Stimulated activated CD8-positive, alpha-beta memory T cell treated with anti-CD3 and anti-CD28 coated beads, Interleukin-7, amount 100 ng/mL, for 4 hours (primary cell): ENCODE results near the gene RASGRP3.

Experiments used
- DNase-seq, 2 donors: peaks; one replicate each; pipeline ENCODE4 v3.0.0-alpha.2; 2020; ENCODE audit warnings: low read depth in 2 of 2

The RASGRP3 gene

DNA sequence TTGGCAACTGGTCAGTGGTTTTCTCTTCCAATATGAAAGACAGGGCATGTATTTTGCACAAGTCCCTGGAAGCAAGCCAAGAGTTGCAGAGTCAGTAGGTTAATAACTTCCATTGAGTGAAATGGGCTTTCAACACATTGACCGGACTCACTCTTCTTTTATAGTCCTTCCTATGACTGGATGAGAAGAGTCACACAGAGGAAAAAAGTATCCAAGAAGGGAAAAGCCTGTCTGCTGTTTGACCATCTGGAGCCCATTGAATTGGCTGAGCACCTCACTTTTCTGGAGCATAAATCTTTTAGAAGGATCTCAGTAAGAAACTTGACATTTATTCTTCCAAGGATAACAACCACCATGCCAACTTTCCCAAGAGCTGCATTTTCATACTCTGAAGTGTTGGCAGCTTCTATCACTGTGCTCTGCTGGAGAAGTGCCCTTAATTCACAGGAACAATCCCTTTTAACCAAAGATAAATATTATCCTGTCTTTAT is 45.4 kb downstream of the RASGRP3 start:
- DNase-seq = no peak

DNA sequence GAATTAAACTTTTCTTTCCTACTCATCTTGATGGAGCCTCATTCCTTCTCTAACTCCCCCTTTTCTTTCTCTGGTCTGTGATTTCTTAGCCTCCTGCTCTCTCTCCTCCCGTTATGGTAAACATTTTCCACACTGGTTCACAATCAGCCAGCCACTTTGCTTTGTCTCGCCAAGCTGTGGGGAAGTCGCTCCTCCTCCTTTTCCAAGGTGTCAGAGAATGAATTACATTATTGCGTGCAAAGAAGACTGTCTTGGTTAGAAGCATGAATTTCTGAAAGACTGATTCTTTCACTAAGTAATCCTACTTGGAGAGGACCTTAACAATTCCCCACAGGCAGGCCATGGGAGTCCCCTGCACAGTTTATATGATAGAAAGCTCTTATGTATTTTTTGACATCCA is 46.1 kb downstream of the RASGRP3 start:
- DNase-seq = no peak

DNA sequence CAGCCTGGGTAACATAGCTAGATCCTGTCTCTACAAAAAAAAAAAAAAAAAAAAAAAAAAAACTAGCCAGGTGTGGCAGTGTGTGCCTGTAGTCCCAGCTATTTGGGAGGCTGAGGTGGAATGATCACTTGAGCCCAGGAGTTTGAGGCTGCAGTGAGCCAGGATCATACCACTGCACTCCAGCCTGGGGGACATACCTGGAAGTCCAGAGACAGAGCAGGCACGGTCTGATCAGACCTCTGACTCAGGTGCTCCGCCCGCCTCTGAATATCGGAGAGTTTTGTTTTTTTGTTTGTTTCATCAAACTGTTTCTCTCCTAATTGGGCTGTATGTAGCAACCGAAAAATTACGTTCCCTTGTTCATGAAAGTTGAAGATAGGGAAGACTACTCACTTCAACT is 49.2 kb downstream of the RASGRP3 start:
- DNase-seq = no peak

DNA sequence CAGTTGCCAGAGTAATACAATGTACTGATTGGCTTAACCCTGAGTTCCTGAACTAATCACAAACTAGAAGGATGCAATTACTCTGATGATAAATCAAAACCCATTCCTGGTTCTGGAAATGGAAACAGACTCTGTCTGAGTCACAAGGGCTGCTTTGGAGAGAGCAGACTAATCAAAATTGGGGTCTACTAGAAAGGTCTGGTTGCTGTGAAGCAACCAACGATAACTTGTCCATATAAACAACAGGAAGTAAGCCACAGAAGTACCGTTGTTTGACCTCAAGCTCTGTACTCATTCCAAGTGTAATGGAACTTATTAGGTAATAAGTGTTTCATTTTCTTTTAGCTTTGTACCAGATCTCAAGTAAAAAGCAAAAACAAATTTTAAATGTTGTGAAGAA is 49.7 kb downstream of the RASGRP3 start:
- DNase-seq = no peak

DNA sequence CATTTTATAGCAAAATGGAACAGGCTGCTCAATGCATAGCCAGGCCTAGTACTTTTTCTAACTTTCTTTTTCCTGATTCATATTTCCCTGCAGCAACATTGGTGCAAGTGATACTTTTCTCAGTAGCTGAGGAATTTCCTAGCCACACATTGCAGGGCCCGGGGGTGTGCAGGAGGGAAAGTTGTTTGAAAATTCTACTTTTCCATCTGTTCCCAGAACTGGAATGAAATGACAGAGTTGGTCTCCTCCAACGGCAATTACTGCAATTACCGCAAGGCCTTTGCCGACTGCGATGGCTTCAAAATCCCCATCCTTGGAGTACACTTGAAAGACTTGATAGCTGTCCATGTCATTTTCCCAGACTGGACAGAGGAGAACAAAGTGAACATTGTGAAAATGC is 50.5 kb downstream of the RASGRP3 start:
- DNase-seq = no peak

DNA sequence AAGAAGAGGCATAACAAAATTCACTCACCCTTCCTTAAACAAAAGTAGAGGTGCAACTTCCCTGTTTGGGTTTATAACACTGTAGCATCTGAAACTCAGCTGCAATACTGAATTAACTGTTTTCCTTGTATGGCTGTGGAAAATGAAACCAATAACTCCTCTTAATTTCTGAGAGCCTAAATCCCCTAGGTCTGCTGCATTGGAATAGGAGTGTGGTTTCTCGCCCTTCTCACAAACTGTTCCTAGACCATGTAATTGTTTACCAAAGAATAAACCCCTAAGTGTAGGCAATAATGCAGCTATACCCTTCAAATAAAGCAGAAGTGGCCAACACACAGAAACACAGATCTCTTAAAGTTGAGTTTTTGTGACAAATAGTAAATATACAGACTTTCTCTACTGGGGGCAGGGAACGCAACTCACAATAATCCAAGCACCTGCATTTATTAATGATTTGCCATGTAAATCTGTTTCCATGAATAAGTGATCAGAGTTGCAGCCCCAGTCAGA is 52.0 kb downstream of the RASGRP3 start:
- no peak for DNase-seq

DNA sequence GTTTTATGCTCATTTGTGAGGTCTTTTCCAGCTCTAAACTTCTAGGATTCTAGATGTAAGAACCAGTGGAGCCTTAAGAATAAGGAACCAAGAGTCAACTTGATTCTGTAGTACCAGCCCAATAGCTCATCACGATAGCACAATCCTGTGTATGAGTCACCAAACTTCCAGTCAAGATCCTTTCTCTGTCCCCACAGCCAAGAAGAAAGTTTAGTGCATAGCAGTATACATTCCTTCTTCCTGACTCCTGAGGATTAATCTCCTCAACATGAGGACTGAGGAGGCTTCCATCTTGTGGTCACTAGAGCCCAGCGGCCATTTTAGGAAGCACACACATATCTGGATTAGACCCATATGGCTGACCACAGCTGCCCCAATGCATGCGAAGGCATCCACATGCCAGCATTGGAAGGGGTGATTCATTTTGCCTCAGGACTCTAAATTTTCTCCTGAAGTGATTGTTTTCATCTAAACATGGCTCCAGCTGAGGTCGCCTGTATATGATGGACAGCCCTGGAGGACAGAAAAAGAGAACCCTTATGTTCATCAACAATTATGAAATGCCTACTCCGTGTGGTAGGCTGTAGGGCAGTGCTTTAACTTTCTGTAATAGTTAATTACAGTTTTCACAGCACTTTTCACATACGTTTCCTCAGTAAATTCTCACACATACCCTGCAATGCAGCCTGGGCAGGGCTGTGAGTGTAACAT is 53.5 kb downstream of the RASGRP3 start:
- DNase-seq = no peak

DNA sequence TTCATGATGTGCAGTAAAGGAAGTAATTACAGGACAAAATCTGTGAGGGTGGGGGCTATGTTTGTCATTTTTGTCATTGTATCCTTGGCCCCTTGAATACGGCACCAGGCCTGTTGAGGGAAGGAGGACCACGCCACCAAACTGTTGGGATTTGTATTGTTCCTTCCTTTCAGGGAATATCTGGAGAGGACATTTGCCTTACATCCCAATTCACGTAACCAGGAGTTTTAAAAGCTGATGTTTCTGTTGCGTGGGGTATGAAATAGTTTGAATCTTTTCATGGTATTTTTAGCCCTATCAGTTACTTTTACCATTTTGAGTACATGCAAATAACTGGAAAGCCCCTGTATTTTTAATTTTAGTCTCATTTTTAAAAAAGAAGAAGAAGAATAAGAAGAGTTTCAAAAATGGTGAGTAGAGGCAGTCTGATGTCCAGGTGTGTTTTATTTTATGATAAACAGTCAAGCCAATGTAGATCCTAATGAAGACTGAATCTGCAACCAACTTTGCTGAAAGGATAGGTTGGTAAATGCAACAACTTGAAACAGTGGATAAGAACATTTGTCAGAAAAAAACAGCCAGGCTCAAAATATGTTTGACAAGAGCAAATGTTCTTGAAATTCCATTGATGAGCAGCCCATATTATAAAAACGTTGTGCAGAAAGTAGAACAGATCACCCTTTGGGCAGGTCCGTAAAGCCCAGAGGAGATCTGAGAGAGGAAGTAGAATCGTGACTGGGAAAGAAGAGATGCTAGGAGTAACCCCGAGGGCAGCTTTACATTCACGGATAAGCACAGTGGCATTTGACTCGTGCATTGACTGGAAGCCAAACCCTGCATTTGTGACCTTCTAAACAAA is 54.5 kb downstream of the RASGRP3 start:
- DNase-seq = no peak

DNA sequence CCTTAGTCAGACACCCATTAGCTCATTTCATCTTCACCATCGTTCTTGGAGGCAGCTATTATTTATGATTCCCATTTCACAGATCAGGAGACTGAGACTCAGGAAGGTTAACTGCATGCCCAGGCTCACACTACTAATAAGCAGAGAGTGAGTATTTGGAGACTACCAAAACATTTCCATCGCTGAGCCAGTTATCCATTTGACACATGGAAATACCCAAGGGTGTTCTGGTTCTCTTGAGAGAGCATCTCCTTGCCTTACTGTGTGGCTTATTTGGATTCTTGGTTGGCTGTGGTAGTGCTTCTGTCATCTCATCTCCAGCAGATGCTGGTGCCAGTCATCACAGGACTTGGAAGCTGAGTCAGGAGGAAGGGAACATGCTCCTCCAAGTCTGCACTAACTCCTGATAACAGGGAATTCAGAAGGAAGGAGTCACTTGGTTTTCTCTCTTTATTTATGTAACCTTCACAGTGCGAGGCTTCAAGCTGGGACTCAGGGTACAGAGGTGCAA is 55.2 kb downstream of the RASGRP3 start:
- DNase-seq = no peak

DNA sequence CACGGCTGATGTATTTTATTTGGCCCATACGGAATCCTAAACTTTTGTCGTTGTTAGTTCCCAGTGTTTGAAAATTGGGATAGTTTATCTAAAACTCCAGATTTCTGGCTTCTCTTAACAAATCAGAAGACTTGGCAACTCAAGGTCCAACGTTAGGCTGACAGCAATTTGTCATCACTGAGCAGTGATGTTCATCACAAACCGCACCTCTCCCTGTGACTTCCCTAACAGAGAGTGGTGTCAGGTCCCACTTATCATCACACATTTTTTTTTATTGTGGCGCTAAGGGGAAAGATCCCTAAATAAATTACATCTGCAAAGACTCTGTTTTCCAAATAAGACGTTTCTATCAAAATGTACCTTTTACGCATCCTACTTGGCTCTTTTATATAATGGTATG is 55.7 kb downstream of the RASGRP3 start:
- no peak for DNase-seq

DNA sequence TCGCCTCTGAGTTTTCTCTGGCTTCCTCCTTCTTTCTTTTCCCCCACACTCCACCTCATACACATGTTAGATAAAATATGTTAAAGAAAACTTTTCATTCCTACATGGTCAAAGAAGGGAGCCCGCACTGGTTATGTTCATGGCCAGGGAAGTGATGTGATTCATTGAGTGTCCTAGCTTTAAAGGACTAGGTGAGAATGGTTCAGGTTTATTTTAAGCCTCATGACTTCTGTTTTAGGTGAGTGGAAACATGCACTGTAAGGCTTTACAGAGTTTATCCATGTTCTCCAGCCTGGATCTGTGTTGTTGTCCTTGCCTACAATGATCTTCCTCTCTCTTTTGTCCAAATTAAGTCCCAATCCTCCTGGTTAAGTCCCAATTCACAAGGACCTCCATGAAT is 56.5 kb downstream of the RASGRP3 start:
- DNase-seq = no peak

DNA sequence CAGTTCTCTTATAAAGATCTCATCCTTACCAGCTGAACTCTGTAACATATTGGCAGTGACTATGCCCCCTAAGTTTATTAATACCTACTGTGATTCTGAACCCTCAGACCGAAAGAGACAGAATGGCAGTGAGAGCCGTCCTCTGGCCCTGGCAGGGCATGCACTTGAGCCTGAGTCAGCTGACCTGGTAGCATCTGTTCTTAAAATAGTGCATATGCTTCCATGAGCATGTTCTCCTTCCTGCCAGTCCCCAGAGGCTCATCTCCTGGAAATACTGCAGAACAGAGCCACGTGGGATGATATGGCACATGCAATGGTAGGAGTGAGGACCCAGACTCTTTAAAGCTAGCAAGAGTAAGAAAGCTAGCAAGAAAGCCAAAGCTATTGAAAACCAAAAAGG is 59.0 kb downstream of the RASGRP3 start:
- DNase-seq = no peak

DNA sequence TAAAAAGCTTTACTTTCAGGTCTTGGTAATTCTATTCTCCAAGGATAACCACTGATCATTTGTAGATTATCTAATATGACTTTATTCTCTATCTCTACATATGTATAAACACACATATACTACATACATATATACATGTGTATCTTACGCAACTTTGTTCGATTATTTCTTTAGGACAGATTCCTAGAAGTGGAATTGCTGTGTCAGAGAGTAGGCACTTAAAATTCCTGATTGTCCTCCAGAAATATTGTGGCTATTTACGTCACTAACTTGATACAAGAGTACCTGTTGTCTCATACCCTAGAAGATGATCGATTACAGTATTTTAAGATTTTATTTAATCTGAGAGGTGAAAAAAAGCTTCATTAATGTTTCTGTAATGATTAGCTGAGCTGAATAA is 64.8 kb downstream of the RASGRP3 start:
- no peak for DNase-seq

DNA sequence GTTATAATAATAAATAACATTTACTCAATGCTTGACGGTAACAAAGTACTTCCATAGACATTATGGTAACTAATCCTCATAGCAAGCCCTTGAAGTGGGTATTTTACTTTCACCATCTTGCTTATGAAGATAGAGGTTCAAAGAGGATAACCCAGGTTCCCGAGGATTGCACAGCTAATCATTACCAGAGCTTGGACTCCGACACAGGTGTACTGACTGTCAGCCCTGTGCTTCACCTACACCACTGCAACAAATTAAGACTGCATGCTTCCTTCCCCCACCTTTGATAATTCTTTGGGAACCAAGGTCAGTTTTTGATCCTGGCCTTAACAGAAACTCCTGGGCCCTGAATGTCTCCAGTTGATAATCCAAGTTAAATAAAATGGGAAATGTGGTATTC is 73.8 kb downstream of the RASGRP3 start:
- no peak for DNase-seq

DNA sequence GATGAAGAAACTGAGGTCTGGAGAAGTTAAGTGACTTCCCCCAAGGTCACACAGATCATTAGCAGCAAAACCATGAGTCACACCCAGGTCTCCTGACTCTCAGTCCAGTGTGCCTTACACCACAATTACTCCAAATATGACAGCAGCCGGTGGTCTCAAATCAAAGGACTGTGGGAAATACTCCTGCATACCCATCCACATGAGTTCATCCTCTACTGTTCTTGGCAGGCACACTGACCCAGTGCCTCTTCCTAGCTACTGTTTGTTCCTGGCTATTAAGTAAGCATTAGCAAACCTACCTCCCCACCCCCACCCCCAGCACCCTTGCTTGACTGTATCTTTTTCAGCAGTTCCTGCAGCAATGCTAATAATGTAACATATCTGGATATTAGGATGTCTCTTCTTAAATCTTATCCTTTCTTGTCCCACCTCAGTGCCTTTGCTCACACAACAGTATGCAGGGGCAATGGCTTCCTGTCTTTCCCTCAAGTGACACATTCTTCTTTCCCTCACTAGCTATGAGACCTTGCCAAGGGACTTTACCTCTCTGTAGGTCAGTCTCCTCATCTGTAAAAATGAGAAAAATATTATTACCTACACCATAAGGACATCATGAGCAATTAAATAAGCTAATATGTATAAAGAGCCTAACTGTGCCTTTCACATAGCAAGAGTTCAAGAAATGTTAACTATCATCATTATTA is 76.5 kb downstream of the RASGRP3 start:
- DNase-seq = no peak

DNA sequence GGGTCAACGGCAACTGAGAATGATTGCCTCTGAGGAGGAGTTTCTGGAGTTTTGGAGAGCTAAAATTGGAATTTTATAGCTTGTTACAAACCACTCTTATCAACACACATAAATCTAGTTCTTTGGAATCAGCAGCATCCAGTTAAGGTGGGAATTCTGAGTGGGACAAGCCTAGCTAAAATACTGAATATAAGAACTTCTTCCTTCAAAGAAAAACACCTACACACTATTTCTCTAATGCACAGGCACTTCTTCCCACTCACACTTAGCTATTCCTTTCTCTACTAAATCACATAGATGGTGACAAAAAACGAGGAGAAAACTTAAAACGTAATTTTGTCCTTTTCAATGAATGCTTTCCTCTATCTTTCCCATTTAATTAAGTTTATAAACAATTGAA is 79.2 kb downstream of the RASGRP3 start:
- DNase-seq = no peak

DNA sequence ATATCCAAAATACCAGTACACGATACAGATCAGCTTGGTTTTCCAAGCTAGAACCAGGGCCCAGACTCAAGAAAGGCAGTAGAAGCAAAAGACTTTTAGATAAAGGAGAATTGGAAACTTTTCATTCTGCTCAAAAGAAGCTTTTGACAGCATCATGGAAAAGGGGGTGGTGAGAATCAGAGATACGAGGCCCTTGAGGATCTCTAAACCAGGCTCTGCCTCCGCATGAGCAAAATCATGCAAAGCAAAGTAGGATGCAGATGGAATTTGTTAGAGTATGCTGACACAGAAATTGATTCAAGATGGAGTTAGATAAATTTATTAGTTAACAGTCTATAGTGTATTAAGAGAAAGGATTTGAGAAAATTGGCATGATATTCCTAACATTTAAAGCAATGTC is 82.9 kb downstream of the RASGRP3 start:
- no peak for DNase-seq

DNA sequence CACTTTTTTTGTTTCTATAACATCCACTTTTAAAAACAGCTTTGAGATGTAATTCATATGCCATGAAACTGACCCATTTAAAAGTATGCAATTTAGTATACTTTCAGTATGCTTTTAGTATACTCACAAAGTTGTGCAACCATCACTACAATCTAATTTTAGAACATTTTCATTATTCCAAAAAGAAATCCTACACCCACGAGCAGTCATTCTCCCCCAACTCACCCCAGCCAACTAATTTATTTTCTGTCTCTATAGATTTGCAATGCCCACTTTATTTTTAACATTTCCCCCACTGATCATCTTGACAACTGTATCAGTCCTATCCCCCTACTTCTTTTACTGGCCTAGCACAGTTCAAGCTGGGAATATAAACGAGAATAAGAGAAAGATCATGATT is 83.6 kb downstream of the RASGRP3 start:
- no peak for DNase-seq

DNA sequence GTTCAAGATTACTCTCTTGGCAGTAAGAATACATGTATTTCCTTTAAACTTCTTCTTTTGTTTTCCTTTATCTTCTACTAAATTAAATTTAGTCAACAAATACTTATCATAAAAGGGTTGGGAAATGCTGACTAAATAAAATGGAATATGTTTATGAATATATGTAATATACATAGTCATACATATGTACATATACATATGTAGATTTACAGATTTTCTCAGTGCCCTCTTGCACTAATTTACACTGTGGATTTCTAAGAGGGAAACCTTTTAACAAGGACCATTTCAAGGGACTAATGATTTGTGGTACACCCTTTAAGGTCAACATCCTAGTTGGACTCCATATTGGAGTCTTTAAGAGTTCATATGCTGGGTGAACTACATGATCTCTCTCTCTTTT is 85.4 kb downstream of the RASGRP3 start:
- DNase-seq = no peak

DNA sequence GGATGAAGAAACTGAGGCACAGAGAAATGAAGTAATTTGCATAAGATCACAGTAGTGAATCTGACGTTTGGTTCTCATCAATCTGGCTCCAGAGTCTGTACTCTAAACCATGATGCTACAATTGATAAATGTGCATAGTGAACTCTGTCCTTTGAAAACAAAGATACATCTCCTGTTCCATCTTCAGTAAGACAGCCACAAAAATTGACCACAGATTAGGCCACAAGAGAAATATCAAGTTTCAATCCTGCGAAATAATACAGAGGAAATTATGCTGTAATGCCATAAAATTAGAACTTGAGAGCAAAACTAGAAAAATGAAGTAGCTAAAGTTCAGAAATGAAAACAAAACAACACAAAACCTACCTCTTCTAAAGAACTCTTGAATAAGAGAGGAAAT is 94.2 kb downstream of the RASGRP3 start:
- no peak for DNase-seq

DNA sequence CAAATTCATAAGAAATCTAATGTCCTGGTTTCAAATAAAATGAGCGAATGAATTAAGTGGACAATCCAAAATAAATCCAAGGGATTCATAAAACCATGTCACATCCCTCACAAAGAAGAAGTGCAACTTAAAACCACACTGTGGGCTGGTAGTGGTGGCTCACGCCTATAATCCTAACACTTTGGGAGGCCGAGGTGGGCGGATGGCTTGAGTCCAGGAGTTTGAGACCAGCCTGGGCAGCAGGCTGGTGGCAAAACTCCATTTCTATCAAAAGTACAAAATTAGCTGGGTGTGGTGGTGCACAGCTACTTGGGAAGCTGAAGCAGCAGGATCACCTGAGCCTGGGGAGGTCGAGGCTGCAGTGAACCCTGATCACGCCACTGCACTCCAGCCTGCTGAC is 97.2 kb downstream of the RASGRP3 start:
- no peak for DNase-seq

DNA sequence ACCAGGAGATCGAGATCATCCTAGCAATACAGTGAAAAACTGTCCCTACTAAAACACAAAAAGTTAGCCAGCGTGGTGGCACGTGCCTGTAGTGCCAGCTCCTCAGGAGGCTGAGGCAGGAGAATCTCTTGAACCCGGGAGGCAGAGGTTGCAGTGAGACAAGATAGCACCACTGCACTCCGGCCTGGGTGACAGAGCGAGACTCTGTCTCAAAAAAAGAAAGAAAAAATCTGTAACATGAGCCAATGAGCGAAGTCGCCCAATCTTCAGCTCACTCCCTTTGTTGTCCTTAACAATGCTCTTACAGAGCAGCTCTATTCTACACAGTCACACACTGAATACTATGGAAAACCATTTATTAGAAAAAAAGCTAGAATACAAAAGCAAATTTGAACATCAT is 100.6 kb downstream of the RASGRP3 start:
- DNase-seq = no peak
